Measurements from ENCODE around the gene CLK2. TPM values are rescaled to one million over a fixed set of nuclear protein-coding genes. Genes with fewer than 3 reads are reported as not detected.

CLK2 gene
- polyA plus RNA-seq, 1 donor from 2014 or later: 44.4 TPM

DNA sequence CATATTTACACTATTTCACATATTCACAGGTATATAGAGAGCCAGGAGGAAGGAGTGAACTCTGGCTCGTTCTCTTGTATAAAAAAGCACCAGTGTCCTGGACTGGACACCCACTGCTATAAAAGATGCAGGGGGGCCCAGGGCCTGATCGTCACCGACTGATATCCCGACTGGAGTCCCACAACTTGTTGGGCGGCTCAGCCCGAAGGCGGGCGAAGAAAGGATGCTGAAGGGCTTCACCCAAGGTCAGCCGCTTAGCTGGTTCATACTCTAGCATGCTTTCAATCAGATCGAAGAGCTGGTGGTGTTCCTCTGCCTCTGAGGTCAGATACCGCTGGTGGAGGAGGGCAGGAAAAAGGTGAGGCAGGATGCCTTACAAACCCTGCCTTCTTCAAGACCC is 10.2 kb downstream of the CLK2 start:
- Histone ChIP-seq H3F3A (ENCODE audit: insufficient read depth, low read length, poor library complexity, severe bottlenecking) (peaks cover 4% of the 10 kb centered on the region), H3K79me2 (replicated peaks; ENCODE audit: insufficient read depth, low read length) (peaks cover 16% of the 10 kb centered on the region), H3K27ac (ENCODE audit: low read length) (no peak overlapping the region), H3K4me3 (ENCODE audit: low read length) (no peak overlapping the region), H3K9me2 (ENCODE audit: insufficient read depth, low read length) (no peaks in the 10 kb centered on the region), H3K9ac (ENCODE audit: low read length) (no peak overlapping the region), H3K27me3 (ENCODE audit: insufficient read depth, low read depth, low read length) (no peaks in the 10 kb centered on the region), H3K4me2 (ENCODE audit: low read length) (no peak overlapping the region), H4K20me1 (ENCODE audit: insufficient read depth) (no peaks in the 10 kb centered on the region), H3K9me3 (ENCODE audit: low read length) (no peaks in the 10 kb centered on the region), H3K36me3 (ENCODE audit: insufficient read depth, low read length) (no peaks in the 10 kb centered on the region), H2AFZ (ENCODE audit: low read depth, low read length) (no peak overlapping the region)
- TF ChIP-seq RAD21 (conservative IDR thresholded peaks at IDR 0.05): no peak
- TF ChIP-seq, protein P1, sequence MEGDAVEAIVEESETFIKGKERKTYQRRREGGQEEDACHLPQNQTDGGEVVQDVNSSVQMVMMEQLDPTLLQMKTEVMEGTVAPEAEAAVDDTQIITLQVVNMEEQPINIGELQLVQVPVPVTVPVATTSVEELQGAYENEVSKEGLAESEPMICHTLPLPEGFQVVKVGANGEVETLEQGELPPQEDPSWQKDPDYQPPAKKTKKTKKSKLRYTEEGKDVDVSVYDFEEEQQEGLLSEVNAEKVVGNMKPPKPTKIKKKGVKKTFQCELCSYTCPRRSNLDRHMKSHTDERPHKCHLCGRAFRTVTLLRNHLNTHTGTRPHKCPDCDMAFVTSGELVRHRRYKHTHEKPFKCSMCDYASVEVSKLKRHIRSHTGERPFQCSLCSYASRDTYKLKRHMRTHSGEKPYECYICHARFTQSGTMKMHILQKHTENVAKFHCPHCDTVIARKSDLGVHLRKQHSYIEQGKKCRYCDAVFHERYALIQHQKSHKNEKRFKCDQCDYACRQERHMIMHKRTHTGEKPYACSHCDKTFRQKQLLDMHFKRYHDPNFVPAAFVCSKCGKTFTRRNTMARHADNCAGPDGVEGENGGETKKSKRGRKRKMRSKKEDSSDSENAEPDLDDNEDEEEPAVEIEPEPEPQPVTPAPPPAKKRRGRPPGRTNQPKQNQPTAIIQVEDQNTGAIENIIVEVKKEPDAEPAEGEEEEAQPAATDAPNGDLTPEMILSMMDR (IDR thresholded peaks at IDR 0.05; ENCODE audit: poor library complexity, severe bottlenecking): no peak
- TF ChIP-seq, protein P2, sequence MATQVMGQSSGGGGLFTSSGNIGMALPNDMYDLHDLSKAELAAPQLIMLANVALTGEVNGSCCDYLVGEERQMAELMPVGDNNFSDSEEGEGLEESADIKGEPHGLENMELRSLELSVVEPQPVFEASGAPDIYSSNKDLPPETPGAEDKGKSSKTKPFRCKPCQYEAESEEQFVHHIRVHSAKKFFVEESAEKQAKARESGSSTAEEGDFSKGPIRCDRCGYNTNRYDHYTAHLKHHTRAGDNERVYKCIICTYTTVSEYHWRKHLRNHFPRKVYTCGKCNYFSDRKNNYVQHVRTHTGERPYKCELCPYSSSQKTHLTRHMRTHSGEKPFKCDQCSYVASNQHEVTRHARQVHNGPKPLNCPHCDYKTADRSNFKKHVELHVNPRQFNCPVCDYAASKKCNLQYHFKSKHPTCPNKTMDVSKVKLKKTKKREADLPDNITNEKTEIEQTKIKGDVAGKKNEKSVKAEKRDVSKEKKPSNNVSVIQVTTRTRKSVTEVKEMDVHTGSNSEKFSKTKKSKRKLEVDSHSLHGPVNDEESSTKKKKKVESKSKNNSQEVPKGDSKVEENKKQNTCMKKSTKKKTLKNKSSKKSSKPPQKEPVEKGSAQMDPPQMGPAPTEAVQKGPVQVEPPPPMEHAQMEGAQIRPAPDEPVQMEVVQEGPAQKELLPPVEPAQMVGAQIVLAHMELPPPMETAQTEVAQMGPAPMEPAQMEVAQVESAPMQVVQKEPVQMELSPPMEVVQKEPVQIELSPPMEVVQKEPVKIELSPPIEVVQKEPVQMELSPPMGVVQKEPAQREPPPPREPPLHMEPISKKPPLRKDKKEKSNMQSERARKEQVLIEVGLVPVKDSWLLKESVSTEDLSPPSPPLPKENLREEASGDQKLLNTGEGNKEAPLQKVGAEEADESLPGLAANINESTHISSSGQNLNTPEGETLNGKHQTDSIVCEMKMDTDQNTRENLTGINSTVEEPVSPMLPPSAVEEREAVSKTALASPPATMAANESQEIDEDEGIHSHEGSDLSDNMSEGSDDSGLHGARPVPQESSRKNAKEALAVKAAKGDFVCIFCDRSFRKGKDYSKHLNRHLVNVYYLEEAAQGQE (IDR thresholded peaks at IDR 0.05; ENCODE audit: borderline replicate concordance): no peak
- no peak for TF ChIP-seq MXI1 (conservative IDR thresholded peaks at IDR 0.05; ENCODE audit: poor library complexity, severe bottlenecking)

DNA sequence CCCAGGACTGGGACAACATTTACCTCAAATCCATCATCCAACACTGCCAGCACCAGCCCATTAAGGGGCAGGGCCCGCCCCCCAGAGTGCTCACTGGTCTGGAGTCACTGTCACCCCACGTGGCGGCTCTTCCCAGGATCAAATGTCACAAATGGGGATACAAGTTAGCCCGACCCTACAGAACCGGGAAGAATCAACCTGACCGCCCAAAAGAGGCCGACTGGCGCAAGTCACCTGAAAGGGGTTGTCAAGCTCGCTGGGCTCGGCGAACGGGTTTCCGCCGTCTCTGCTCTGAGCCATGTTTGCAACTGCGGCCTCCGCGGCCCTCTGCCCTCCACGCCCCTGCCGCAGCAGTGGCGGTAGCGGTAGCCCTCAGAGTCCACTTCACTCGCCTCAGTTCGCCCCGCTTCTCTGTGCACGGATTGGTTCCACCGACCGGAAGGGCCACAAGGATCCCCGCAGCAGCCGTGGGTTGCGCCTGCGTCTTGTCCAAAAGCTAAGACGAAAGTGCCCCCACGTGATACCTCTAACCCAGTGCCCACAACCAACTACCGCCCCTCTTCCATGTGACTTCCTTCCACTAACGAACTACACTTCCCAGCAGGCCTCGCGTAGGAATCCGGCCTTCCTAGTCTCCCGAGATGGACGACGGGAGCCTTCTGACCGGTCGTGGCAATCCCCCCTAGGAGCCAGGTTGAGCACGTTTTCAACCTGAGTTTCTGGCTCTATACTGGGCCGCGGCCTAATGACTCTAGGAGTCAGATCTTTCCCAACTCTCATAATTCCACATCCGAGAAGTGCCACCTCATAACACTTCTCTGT is 11.2 kb downstream of the CLK2 start, which contains the start of gene SCAMP3:
Gene SCAMP3 (minus strand): TSS at position 509 of the 822 bp plus-strand sequence. CDS start 209 bp downstream, at position 300.
- no peaks in the 10 kb centered on the region for H3K27me3 ChIP-seq (ENCODE audit: insufficient read depth, low read depth, low read length)
- no peaks in the 10 kb centered on the region for H3K36me3 ChIP-seq (ENCODE audit: insufficient read depth, low read length)

More for the DNA sequence above, 11.2 kb downstream of the CLK2 start, which contains the start of gene SCAMP3:
- Histone ChIP-seq H3K4me3 (ENCODE audit: low read length) (peak within 1 kb of the TSS; percentile 91), H3K9ac (ENCODE audit: low read length) (peak within 1 kb of the TSS; percentile 80), H3K27ac (ENCODE audit: low read length) (peak within 1 kb of the TSS; percentile 71), H3K9me2 (ENCODE audit: insufficient read depth, low read length) (no peaks in the 10 kb centered on the region), H3K9me3 (ENCODE audit: low read length) (no peaks in the 10 kb centered on the region), H2AFZ (ENCODE audit: low read depth, low read length) (peak within 1 kb of the TSS; percentile 63), H3F3A (ENCODE audit: insufficient read depth, low read length, poor library complexity, severe bottlenecking) (peaks cover 4% of the 10 kb centered on the region), H3K4me2 (ENCODE audit: low read length) (peak within 1 kb of the TSS; percentile 98), H3K79me2 (replicated peaks; ENCODE audit: insufficient read depth, low read length) (peaks cover 16% of the 10 kb centered on the region), H4K20me1 (ENCODE audit: insufficient read depth) (no peaks in the 10 kb centered on the region)
- TF ChIP-seq RAD21 (conservative IDR thresholded peaks at IDR 0.05) (peak; percentile 15), EP300 (conservative IDR thresholded peaks at IDR 0.05; ENCODE audit: poor library complexity, severe bottlenecking) (no peak), EZH2 (IDR thresholded peaks at IDR 0.05; ENCODE audit: borderline replicate concordance, insufficient read depth, low read length, poor library complexity, severe bottlenecking) (no peak), TAF1 (IDR thresholded peaks at IDR 0.05; ENCODE audit: low read depth) (no peak), SMC3 (conservative IDR thresholded peaks at IDR 0.05; ENCODE audit: poor library complexity) (peak; percentile 35), MXI1 (conservative IDR thresholded peaks at IDR 0.05; ENCODE audit: poor library complexity, severe bottlenecking) (peak; percentile 85), POLR2AphosphoS5 (IDR thresholded peaks at IDR 0.05) (no peak)
- TF ChIP-seq, protein P1 (IDR thresholded peaks at IDR 0.05; ENCODE audit: poor library complexity, severe bottlenecking): no peak
- TF ChIP-seq, protein P2 (IDR thresholded peaks at IDR 0.05; ENCODE audit: borderline replicate concordance): peak; percentile 12
